SIG-M5 treated with dmso at 0.1 percent for 504 hours (cell line): Measurements from ENCODE around the gene AADACL2.
"Not testable (repeated sequence)": the region's sequence is repeated elsewhere in the genome, so short reads cannot be mapped to it uniquely, and the experiment has no call there.

Experiments
- DNase-seq: peaks from one replicate; lab custom pipeline; 2025; ENCODE audit not compliant: unreplicated experiment; lab: John Stamatoyannopoulos, UW

The AADACL2 gene

DNA sequence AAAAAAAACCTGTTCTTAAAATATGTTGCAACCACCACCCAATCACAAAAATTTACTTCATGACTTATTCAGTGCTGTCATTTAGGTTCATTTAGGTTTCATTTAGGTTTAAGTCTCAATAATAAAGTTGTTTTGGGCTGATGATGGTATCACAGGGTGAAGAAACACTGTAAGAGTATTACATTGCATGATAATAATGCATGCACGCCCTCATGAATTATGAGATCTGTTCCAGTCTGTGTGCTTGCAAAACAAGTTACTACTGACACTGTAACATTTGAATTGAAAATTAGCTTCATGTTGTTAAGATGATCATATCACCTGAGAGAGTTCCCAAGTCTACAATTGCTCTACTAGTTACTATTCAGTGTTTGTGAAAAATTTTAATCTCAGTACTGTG is at the start of gene AADACL2:
Gene AADACL2, plus strand, starts transcription at position 315 of the 400 bp plus-strand sequence. CDS start 109 bp downstream, outside the sequence.
- no peak for DNase-seq

- DNase-seq: peak; percentile 14
These were observed 49.6 kb upstream of the AADACL2 start for GRCh38 chr3:151684094-151684493.

- DNase-seq: no peak
These were observed 47.5 kb upstream of the AADACL2 start for GRCh38 chr3:151686257-151686656.

DNA sequence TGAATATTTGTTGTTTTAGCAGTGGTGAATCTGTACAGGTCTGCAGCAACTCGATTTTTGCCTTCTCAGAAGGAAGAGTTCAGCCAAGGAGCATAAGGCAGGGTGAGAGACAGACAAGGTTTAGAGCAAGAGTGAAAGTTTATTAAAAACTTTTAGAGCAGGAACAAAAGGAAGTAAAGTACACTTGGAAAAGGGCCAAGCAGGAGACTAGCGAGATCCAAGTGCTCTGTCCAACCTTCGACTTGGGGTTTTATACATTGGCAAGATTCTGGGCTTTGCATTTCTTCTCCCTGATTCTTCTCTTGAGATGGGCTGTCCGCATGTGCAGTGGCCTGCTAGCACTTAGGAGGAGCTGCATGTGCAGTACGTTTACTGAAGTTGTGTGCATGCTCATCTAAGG is 46.7 kb upstream of the AADACL2 start:
- no peak for DNase-seq

GRCh38 chr3:151688571-151688970 is 45.2 kb upstream of the AADACL2 start:
- DNase-seq: no peak

- no peak for DNase-seq
These were observed 43.1 kb upstream of the AADACL2 start for GRCh38 chr3:151690645-151691044.

GRCh38 chr3:151697496-151697895 is 36.2 kb upstream of the AADACL2 start:
- no peak for DNase-seq

- no peak for DNase-seq
These were observed 26.5 kb upstream of the AADACL2 start for GRCh38 chr3:151707216-151707615.

DNA sequence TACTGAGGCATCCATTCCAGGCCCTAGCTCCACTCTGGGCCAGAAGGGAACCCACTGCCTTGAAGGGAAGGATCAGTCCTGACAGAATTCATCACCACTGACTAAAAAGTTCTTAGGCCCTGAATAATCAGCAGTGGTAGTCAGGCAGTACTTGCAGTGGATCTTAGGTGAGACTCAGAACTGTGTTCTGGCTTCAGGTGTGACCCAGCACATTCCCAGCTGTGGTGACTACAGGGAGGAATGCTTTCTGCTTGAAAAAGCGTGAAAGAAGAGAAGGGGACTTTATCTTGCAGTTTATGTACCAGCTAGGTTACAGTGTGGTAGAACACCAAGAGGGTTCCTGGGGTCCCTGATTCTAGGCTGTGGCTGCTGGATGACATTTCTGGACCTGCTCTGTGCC is 24.9 kb upstream of the AADACL2 start:
- no peak for DNase-seq

DNA sequence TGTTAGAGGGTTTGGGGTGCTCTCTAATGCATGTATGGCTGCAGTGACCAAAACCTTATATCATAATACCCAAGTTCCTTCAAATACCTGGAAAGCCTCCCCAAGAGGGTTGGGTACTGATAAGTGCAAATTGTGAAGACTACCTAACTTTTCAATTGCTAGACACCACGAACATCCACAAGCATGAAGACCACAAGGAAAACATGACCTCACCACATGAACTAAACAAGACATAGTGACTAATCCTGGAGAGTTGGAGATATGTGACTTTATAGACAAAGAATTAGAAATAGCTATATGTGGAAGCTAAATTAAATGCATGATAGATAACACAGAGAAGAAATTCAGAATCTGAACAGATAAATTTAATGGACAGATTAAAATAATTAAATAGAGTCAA is 23.9 kb upstream of the AADACL2 start:
- no peak for DNase-seq

DNA sequence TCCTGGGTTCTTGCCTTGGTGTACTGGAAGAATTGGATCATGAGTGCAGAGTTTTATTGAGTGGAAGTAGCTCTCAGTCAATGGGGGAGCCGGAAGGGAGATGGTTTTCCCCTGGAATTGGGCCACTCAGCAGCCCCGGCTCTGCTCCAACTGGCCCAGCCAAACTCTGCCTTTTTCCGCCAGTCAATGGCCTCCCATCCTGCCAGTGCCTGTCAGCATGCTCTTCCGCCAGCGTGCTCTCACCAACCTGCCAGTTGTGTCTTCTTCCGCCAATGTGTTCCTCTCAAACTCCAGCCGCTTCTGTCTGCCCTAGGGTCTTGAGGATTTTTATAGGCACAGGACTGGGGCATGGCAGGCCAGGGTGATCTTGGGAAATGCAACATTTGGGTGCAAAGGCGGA is 12.4 kb upstream of the AADACL2 start:
- no peak for DNase-seq

GRCh38 chr3:151722856-151723255 is 10.9 kb upstream of the AADACL2 start:
- DNase-seq: no peak

GRCh38 chr3:151724576-151725562 is 8.9 kb upstream of the AADACL2 start:
- DNase-seq: no peak

DNA sequence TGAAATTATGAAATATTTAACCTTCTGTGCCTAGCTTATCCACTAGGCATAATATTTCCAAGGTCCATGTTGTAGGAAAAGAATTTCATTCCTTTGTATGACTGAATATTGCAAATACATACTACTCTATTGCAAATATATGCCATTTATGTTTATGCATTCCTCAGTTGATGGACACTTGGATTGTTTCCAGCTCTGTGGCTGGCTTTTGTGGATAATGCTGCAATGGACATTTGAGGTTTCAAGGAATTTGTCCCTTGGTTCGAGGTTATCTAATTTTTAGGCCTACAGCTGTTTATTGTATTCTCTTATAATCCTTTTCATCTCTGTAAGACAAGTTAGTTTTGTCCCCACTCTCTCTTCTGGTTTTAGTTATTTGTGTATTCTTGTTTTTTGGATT is 7.7 kb upstream of the AADACL2 start:
- DNase-seq: no peak

GRCh38 chr3:151732861-151733260 is 866 bp upstream of the AADACL2 start:
- no peak for DNase-seq

DNA sequence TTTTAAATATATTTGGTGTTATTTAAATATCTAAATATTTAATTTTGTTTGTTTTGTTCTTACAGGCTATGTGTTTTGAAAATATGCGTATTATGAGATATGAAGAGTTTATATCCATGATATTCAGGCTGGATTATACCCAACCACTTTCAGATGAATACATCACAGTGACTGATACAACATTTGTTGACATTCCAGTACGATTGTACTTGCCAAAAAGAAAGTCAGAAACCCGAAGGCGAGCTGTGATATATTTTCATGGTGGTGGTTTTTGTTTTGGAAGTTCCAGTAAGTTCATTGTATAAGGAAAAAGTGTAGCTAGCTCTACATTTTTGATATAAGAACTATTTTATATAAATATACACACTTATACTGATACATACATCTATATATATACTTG is 6.9 kb downstream of the AADACL2 start:
- no peak for DNase-seq

GRCh38 chr3:151743855-151744254 is 10.1 kb downstream of the AADACL2 start:
- no peak for DNase-seq

- no peak for DNase-seq
These were observed 16.5 kb downstream of the AADACL2 start for GRCh38 chr3:151750181-151750580.

DNA sequence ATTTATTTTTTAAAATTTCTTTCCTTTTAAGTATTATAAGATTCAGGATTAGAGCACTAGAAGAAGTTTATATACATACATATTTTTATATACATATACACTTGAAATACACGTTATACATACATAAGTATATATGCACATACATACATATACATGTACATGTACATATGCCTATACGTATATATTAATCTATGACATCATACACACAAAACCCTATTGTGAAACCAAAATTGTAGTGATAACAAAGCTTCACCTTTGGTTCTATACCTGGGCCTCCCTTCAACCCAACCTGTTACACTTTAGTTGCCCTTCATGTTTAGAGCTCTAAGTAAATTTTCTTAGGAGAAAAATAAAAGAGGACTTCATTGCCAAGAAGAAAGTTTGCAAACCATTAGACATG is 17.0 kb downstream of the AADACL2 start:
- DNase-seq: no peak

DNA sequence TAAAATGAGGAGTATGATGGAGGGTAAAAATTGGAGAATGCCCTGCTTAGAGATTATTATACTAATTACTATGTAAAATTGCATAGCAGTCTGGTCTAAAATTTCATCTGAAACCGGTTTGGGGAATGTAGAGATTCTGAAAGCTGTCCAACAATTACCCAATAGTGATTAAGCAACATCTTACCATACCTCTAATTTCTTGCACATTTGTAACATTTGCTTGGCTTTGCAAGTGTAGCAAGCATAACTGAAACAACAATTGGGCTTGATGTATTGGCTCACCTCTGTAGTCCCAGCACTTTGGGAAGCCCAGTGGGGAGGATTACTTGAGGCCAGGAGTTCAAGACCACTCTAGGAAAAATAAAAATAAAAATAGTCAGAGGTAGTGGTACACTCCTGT is 17.4 kb downstream of the AADACL2 start:
- peak; percentile 40 for DNase-seq

- no peak for DNase-seq
These were observed 20.1 kb downstream of the AADACL2 start for GRCh38 chr3:151753846-151754245.

DNA sequence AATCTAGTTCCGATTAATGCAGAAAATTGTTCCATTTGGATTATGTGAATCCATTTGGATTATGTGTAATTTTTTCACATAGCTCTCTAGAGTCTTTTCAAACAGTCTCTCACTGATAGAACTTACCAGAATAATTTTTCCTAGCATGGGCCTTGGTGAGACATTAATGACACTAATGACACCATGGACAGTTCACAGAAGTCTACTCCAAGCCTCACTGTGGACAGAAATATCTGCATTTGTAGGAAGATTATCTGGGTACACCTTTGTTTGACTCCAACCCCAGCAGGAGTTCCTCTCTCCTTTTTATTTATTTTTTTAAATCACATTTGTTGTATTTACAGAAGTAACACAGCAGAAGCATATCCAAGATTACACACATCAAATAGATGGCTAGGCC is 27.9 kb downstream of the AADACL2 start:
- no peak for DNase-seq

DNA sequence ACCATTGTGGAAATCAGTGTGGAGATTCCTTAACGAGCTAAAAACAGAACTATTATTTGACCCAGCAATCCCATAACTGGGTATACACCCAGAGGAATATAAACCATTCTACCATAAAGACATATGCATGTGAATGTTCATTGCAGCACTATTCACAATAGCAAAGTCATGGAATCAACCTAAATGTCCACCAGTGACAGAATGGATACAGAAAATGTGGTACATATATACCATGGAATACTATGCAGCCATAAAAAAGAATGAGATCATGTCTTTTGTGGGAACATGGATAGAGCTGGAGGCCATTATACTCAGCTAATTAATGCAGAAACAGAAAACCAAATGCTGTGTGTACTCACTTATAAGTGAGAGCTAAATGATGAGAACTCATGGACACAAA is 31.0 kb downstream of the AADACL2 start:
- not testable (repeated sequence) for DNase-seq
